GM04504 (cell line): ENCODE results near the gene OR52E6.

ENCODE experiments used
- DNase-seq: peaks from one replicate; pipeline ENCODE4 v3.0.0-alpha.2; 2012; ENCODE audit warnings: low read depth

Gene OR52E6

GRCh38 chr11:5841797-5842196, at the start of gene OR52E6:
Gene OR52E6, minus strand, starts transcription at chr11:5841897. Its CDS starts 0 bp downstream, at chr11:5841897.
- no peak for DNase-seq

GRCh38 chr11:5891216-5891800, 49.6 kb upstream of the OR52E6 start:
- no peak for DNase-seq

- no peak for DNase-seq
These were observed 46.0 kb upstream of the OR52E6 start for GRCh38 chr11:5887661-5888060.

GRCh38 chr11:5887172-5887571, 45.5 kb upstream of the OR52E6 start:
- DNase-seq = no peak

GRCh38 chr11:5881756-5882155, 40.1 kb upstream of the OR52E6 start:
- no peak for DNase-seq

GRCh38 chr11:5880329-5880728, 38.6 kb upstream of the OR52E6 start, which contains the start of gene OR52E4:
Gene OR52E4, plus strand, starts transcription at chr11:5880629. Its CDS starts 3,664 bp downstream, at chr11:5884293.
- no peak for DNase-seq

GRCh38 chr11:5878564-5878963, 36.9 kb upstream of the OR52E6 start:
- DNase-seq = no peak

GRCh38 chr11:5865826-5866225, 24.1 kb upstream of the OR52E6 start:
- DNase-seq = no peak

- DNase-seq = no peak
These were observed 15.9 kb upstream of the OR52E6 start, which contains the start of gene OR52E8 for GRCh38 chr11:5857590-5857989. Gene OR52E8, minus strand, starts transcription at chr11:5857690. Its CDS starts 0 bp downstream, at chr11:5857690.

GRCh38 chr11:5851002-5851401, 9.3 kb upstream of the OR52E6 start:
- DNase-seq = no peak

- no peak for DNase-seq
These were observed 6.0 kb upstream of the OR52E6 start for GRCh38 chr11:5847711-5848110.

- DNase-seq = no peak
These were observed 5.0 kb upstream of the OR52E6 start for GRCh38 chr11:5846701-5847100.

GRCh38 chr11:5837695-5838094, 4.0 kb downstream of the OR52E6 start:
- DNase-seq = no peak

GRCh38 chr11:5833446-5833845, 8.3 kb downstream of the OR52E6 start:
- DNase-seq = no peak

- no peak for DNase-seq
These were observed 10.4 kb downstream of the OR52E6 start for GRCh38 chr11:5831196-5831829.

- no peak for DNase-seq
These were observed 23.3 kb downstream of the OR52E6 start for GRCh38 chr11:5818245-5818886.

- DNase-seq = no peak
These were observed 26.2 kb downstream of the OR52E6 start for GRCh38 chr11:5815534-5815933.

- DNase-seq = no peak
These were observed 31.5 kb downstream of the OR52E6 start for GRCh38 chr11:5809905-5810795.

- no peak for DNase-seq
These were observed 32.6 kb downstream of the OR52E6 start for GRCh38 chr11:5809122-5809519.

- peak; percentile 46 for DNase-seq
These were observed 33.1 kb downstream of the OR52E6 start, which contains the start of gene OR52N2 for GRCh38 chr11:5808500-5809121. Gene OR52N2, plus strand, starts transcription at chr11:5808924. Its CDS starts 11,412 bp downstream, at chr11:5820336.

GRCh38 chr11:5807580-5807979, 34.1 kb downstream of the OR52E6 start:
- DNase-seq = no peak

- DNase-seq = no peak
These were observed 37.7 kb downstream of the OR52E6 start for GRCh38 chr11:5803982-5804381.
